ENCODE results near the gene SUPT16H. TPM values are rescaled to one million over a fixed set of nuclear protein-coding genes. Genes with fewer than 3 reads are reported as not detected.
"Not testable (repeated sequence)": the region's sequence is repeated elsewhere in the genome, so short reads cannot be mapped to it uniquely, and the experiment has no call there.

Gene SUPT16H
- total RNA-seq, 1 experiment from 2014 or later = 196 TPM

GRCh38 chr14:21308132-21308478 is 75.7 kb downstream of the SUPT16H start:
- Histone ChIP-seq H3K27me3 (replicated peaks; ENCODE audit: insufficient read depth, low read depth, low read length, poor library complexity) (no peaks in the 10 kb centered on the region), H3K4me1 (ENCODE audit: insufficient read depth, low read length, poor library complexity, severe bottlenecking) (peaks cover 4% of the 10 kb centered on the region), H3K27ac (ENCODE audit: low read depth, low read length, poor library complexity, severe bottlenecking) (no peak overlapping the region), H3K36me3 (ENCODE audit: insufficient read depth, low read length, poor library complexity, severe bottlenecking) (no peaks in the 10 kb centered on the region), H3K4me3 (ENCODE audit: low read depth, low read length, poor library complexity, severe bottlenecking) (no peak overlapping the region), H3K9me3 (ENCODE audit: low read depth, low read length, poor library complexity, severe bottlenecking) (no peaks in the 10 kb centered on the region)
- CTCF ChIA-PET = no interaction called here
- TSS peak; percentile 99 for BruUV-seq (replicated peaks)
- TF ChIP-seq, protein P1, sequence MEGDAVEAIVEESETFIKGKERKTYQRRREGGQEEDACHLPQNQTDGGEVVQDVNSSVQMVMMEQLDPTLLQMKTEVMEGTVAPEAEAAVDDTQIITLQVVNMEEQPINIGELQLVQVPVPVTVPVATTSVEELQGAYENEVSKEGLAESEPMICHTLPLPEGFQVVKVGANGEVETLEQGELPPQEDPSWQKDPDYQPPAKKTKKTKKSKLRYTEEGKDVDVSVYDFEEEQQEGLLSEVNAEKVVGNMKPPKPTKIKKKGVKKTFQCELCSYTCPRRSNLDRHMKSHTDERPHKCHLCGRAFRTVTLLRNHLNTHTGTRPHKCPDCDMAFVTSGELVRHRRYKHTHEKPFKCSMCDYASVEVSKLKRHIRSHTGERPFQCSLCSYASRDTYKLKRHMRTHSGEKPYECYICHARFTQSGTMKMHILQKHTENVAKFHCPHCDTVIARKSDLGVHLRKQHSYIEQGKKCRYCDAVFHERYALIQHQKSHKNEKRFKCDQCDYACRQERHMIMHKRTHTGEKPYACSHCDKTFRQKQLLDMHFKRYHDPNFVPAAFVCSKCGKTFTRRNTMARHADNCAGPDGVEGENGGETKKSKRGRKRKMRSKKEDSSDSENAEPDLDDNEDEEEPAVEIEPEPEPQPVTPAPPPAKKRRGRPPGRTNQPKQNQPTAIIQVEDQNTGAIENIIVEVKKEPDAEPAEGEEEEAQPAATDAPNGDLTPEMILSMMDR (conservative IDR thresholded peaks at IDR 0.05; ENCODE audit: low read depth, low read length) = no peak
- TF ChIP-seq EZH2 (IDR thresholded peaks at IDR 0.05; ENCODE audit: borderline replicate concordance, low read depth, low read length, poor library complexity, severe bottlenecking) = no peak
- no peak for DNase-seq (ENCODE audit: low spot score)
- intact Hi-C loops (cut with micrococcal nuclease; ENCODE audit: unreplicated experiment) = no loop called here
- POLR2A ChIA-PET (ENCODE audit: low non-redundant PET) = interaction anchor here (0.6 to 0.7 kb wide), 2 partner anchors 21 to 69 kb away, joined by 3 read pairs; no protein-coding TSS in a partner anchor

- BruUV-seq (replicated peaks) = no TSS peak
- Histone ChIP-seq H3K4me1 (ENCODE audit: insufficient read depth, low read length, poor library complexity, severe bottlenecking) (peaks cover 4% of the 10 kb centered on the region), H3K27ac (ENCODE audit: low read depth, low read length, poor library complexity, severe bottlenecking) (no peak overlapping the region), H3K36me3 (ENCODE audit: insufficient read depth, low read length, poor library complexity, severe bottlenecking) (no peaks in the 10 kb centered on the region), H3K9me3 (ENCODE audit: low read depth, low read length, poor library complexity, severe bottlenecking) (no peaks in the 10 kb centered on the region), H3K4me3 (ENCODE audit: low read depth, low read length, poor library complexity, severe bottlenecking) (no peak overlapping the region), H3K27me3 (replicated peaks; ENCODE audit: insufficient read depth, low read depth, low read length, poor library complexity) (no peaks in the 10 kb centered on the region)
- intact Hi-C loops (cut with micrococcal nuclease; ENCODE audit: unreplicated experiment) = no loop called here
- DNase-seq (ENCODE audit: low spot score) = no peak
- POLR2A ChIA-PET (ENCODE audit: low non-redundant PET) = interaction anchor here (0.7 kb wide), 1 partner anchor 21 kb away, joined by 3 read pairs; no protein-coding TSS in a partner anchor
- CTCF ChIA-PET = no interaction called here
- TF ChIP-seq, protein P1 (conservative IDR thresholded peaks at IDR 0.05; ENCODE audit: low read depth, low read length) = no peak
- TF ChIP-seq EZH2 (IDR thresholded peaks at IDR 0.05; ENCODE audit: borderline replicate concordance, low read depth, low read length, poor library complexity, severe bottlenecking) = no peak
Measured at GRCh38 chr14:21307637-21308036, 76.2 kb downstream of the SUPT16H start.

- intact Hi-C loops (cut with micrococcal nuclease; ENCODE audit: unreplicated experiment); POLR2A ChIA-PET (ENCODE audit: low non-redundant PET); CTCF ChIA-PET: not testable (repeated sequence)
Measured at GRCh38 chr14:21302836-21303140, 81.0 kb downstream of the SUPT16H start.

GRCh38 chr14:21302013-21302835 is 81.6 kb downstream of the SUPT16H start:
- intact Hi-C loops (cut with micrococcal nuclease; ENCODE audit: unreplicated experiment) = no loop called here
- DNase-seq (ENCODE audit: low spot score) = no peak
- BruUV-seq (replicated peaks) = no TSS peak
- no peaks in the 10 kb centered on the region for H3K9me3 ChIP-seq (ENCODE audit: low read depth, low read length, poor library complexity, severe bottlenecking)
- H3K27ac ChIP-seq (ENCODE audit: low read depth, low read length, poor library complexity, severe bottlenecking) = no peak overlapping the region
- H3K4me3 ChIP-seq (ENCODE audit: low read depth, low read length, poor library complexity, severe bottlenecking) = no peak overlapping the region
- CTCF ChIA-PET = no interaction called here
- no peaks in the 10 kb centered on the region for H3K27me3 ChIP-seq (replicated peaks; ENCODE audit: insufficient read depth, low read depth, low read length, poor library complexity)
- no peaks in the 10 kb centered on the region for H3K36me3 ChIP-seq (ENCODE audit: insufficient read depth, low read length, poor library complexity, severe bottlenecking)
- TF ChIP-seq, protein P1 (conservative IDR thresholded peaks at IDR 0.05; ENCODE audit: low read depth, low read length) = no peak
- TF ChIP-seq EZH2 (IDR thresholded peaks at IDR 0.05; ENCODE audit: borderline replicate concordance, low read depth, low read length, poor library complexity, severe bottlenecking) = no peak
- no peaks in the 10 kb centered on the region for H3K4me1 ChIP-seq (ENCODE audit: insufficient read depth, low read length, poor library complexity, severe bottlenecking)
- POLR2A ChIA-PET (ENCODE audit: low non-redundant PET) = no interaction called here

More at GRCh38 chr14:21302836-21303140, 81.0 kb downstream of the SUPT16H start:
- not testable (repeated sequence) for BruUV-seq (replicated peaks); H3K27ac ChIP-seq (ENCODE audit: low read depth, low read length, poor library complexity, severe bottlenecking); H3K27me3 ChIP-seq (replicated peaks; ENCODE audit: insufficient read depth, low read depth, low read length, poor library complexity); DNase-seq (ENCODE audit: low spot score); H3K4me3 ChIP-seq (ENCODE audit: low read depth, low read length, poor library complexity, severe bottlenecking); H3K4me1 ChIP-seq (ENCODE audit: insufficient read depth, low read length, poor library complexity, severe bottlenecking); H3K9me3 ChIP-seq (ENCODE audit: low read depth, low read length, poor library complexity, severe bottlenecking); H3K36me3 ChIP-seq (ENCODE audit: insufficient read depth, low read length, poor library complexity, severe bottlenecking)

Data from A673 (cell line).